ENCODE measurements around the gene AKR7A2. TPM values are rescaled to one million over a fixed set of nuclear protein-coding genes. Genes with fewer than 3 reads are reported as not detected.

AKR7A2 gene
- total and polyA plus RNA-seq, 9 of the 15 experiments (the other 6 are each of a cell fraction or from before 2014, with no cell fraction given): 2.0 to 78.4 (median 49.4) TPM

GRCh38 chr1:19311931-19312781 is at the start of gene AKR7A2, which contains the start of gene SLC66A1 (continued):
- TF ChIP-seq PBX2 (CRISPR knock-in tag; IDR thresholded peaks at IDR 0.05; ENCODE audit: low read depth): no peak
- no peak for TF ChIP-seq PBX2 (tag; conservative IDR thresholded peaks at IDR 0.05; ENCODE audit: low read depth)
- TF ChIP-seq PURB (CRISPR knock-in tag; IDR thresholded peaks at IDR 0.05; ENCODE audit: low read depth): no peak
- peak; percentile 51 for TF ChIP-seq CTCFL (IDR thresholded peaks at IDR 0.05; ENCODE audit: borderline replicate concordance, insufficient read depth, low read depth, low read length, poor library complexity, severe bottlenecking)
- TF ChIP-seq STAT6 (CRISPR knock-in tag; IDR thresholded peaks at IDR 0.05): no peak
- no peak for TF ChIP-seq GTF2A2 (tag; IDR thresholded peaks at IDR 0.05)
- TF ChIP-seq FOS (IDR thresholded peaks at IDR 0.05; ENCODE audit: extremely low read depth, insufficient read length): peak; percentile 11
- no peak for TF ChIP-seq HOXB6 (CRISPR knock-in tag; IDR thresholded peaks at IDR 0.05; ENCODE audit: borderline replicate concordance)
- no peak for TF ChIP-seq DEAF1 (CRISPR knock-in tag; IDR thresholded peaks at IDR 0.05)
- TF ChIP-seq SRSF3 (IDR thresholded peaks at IDR 0.05; ENCODE audit: insufficient read depth, low read length): no peak
- no peak for TF ChIP-seq ELF1 (tag; IDR thresholded peaks at IDR 0.05)
- TF ChIP-seq E2F3 (CRISPR knock-in tag; IDR thresholded peaks at IDR 0.05): peak; percentile 89
- no peak for TF ChIP-seq ZNF184 (CRISPR knock-in tag; IDR thresholded peaks at IDR 0.05)
- TF ChIP-seq POLR2G (IDR thresholded peaks at IDR 0.05; ENCODE audit: low read depth, low read length): peak; percentile 97
- no peak for TF ChIP-seq MXI1 (IDR thresholded peaks at IDR 0.05; ENCODE audit: low read depth, low read length)
- no peak for TF ChIP-seq ZC3H4 (CRISPR knock-in tag; IDR thresholded peaks at IDR 0.05; ENCODE audit: borderline replicate concordance)
- TF ChIP-seq RBBP5 (IDR thresholded peaks at IDR 0.05; ENCODE audit: borderline replicate concordance, insufficient read depth, low read length, poor library complexity, severe bottlenecking): peak; percentile 88
- TF ChIP-seq GABPB1 (CRISPR knock-in tag; IDR thresholded peaks at IDR 0.05): peak; percentile 61; the same call in 1 of the 2 replicates

Data from K562 (cell line).